H1 (cell line): ENCODE results near the gene DAPK1. TPM values are rescaled to one million over a fixed set of nuclear protein-coding genes. Genes with fewer than 3 reads are reported as not detected.

Experiments used
- CTBP2 ChIP-seq: IDR thresholded peaks from 2 replicates; pipeline ENCODE4 v1.7.0; 2011; ENCODE audit warnings: borderline replicate concordance, mild to moderate bottlenecking, moderate library complexity, mixed read lengths, low read length; ENCODE audit not compliant: insufficient read depth, insufficient read length
- EGR1 ChIP-seq: IDR thresholded peaks from 2 replicates; pipeline ENCODE4 v1.6.1; 2011; ENCODE audit warnings: low read depth, low read length, borderline replicate concordance
- ZNF274 ChIP-seq: IDR thresholded peaks from 2 replicates; pipeline ENCODE4 v1.7.0; 2012; ENCODE audit warnings: low read length, borderline replicate concordance; ENCODE audit errors: extremely low read depth
- polyA plus RNA-seq, 7 experiments: library from polyadenylated mRNA; depleted of rRNA in 3 of 7; stranded (reverse) in 5 of 7; unstranded in 2 of 7; fragments of >200 nt in 5 of 7; fragments of 200-250 nt in 2 of 7; gene quantifications; 1 replicate in 5 of 7; 2 replicates in 1 of 7; 4 replicates in 1 of 7; pipeline versions ENCODE4 v1.2.1 to v1.2.3, GENCODE V29; 2011 to 2013; ENCODE audit warnings: missing spikeins in 2 of 7, mixed read lengths in 2 of 7
- total RNA-seq: library from RNA; stranded (reverse); fragmentation: NEBNext Ultra II Directional; extraction: Animal tissue kit (Norgen Biotek cat#: 25700); gene quantifications from 2 replicates; pipeline ENCODE4 v1.2.1, GENCODE V29; 2021

The DAPK1 gene
- total and polyA plus RNA-seq, 2 of the 8 experiments (the other 6 are each of a cell fraction or from before 2014, with no cell fraction given) = 62.4 to 131 TPM

GRCh38 chr9:87662808-87663528 is 165.3 kb downstream of the DAPK1 start (continued):
- no peak for TF ChIP-seq CTBP2
- no peak for TF ChIP-seq EGR1
- TF ChIP-seq ZNF274 = no peak
- TF ChIP-seq, all 59 proteins: peak for 4
